Prostate gland (tissue), 2 donors: Measurements from ENCODE around the gene MAPKBP1.

ENCODE experiments used
- POLR2A ChIP-seq: fragments of 450-650 bp; IDR thresholded peaks from one replicate; pipeline ENCODE4 v1.6.1; 2016; ENCODE audit warnings: antibody characterized with exemption, mild to moderate bottlenecking
- POLR2AphosphoS5 ChIP-seq: sonication (generic); formaldehyde crosslinking; IDR thresholded peaks from one replicate; pipeline ENCODE4 v1.6.1; 2017; ENCODE audit warnings: antibody characterized with exemption
- TF ChIP-seq, protein P1 (sequence below), 4 experiments: fragments of 200-600 bp in 2 of 4; fragments of 450-650 bp in 2 of 4; sonication (generic) in 2 of 4; IDR thresholded peaks; 1 replicate in 3 of 4; 2 replicates in 1 of 4; pipeline ENCODE4 v1.5.1; 2016 to 2019; ENCODE audit warnings: antibody characterized with exemption in 4 of 4, mild to moderate bottlenecking in 2 of 4, moderate library complexity in 2 of 4

- TF ChIP-seq, protein P1, sequence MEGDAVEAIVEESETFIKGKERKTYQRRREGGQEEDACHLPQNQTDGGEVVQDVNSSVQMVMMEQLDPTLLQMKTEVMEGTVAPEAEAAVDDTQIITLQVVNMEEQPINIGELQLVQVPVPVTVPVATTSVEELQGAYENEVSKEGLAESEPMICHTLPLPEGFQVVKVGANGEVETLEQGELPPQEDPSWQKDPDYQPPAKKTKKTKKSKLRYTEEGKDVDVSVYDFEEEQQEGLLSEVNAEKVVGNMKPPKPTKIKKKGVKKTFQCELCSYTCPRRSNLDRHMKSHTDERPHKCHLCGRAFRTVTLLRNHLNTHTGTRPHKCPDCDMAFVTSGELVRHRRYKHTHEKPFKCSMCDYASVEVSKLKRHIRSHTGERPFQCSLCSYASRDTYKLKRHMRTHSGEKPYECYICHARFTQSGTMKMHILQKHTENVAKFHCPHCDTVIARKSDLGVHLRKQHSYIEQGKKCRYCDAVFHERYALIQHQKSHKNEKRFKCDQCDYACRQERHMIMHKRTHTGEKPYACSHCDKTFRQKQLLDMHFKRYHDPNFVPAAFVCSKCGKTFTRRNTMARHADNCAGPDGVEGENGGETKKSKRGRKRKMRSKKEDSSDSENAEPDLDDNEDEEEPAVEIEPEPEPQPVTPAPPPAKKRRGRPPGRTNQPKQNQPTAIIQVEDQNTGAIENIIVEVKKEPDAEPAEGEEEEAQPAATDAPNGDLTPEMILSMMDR (IDR thresholded peaks at IDR 0.05) = no peak
- TF ChIP-seq POLR2AphosphoS5 = no peak
- TF ChIP-seq POLR2A = no peak
Measured at GRCh38 chr15:41872166-41872747, 98.0 kb downstream of the MAPKBP1 start.
